GM21737 (cell line): Measurements from ENCODE around the gene ARHGAP22.

Experiments used
- ATAC-seq: cut with Tn5 transposase; IDR thresholded peaks from one replicate; pipeline ENCODE4 v1.9.1; 2021; ENCODE audit warnings: mild to moderate bottlenecking, moderate library complexity; ENCODE audit not compliant: unreplicated experiment

ARHGAP22 gene

DNA sequence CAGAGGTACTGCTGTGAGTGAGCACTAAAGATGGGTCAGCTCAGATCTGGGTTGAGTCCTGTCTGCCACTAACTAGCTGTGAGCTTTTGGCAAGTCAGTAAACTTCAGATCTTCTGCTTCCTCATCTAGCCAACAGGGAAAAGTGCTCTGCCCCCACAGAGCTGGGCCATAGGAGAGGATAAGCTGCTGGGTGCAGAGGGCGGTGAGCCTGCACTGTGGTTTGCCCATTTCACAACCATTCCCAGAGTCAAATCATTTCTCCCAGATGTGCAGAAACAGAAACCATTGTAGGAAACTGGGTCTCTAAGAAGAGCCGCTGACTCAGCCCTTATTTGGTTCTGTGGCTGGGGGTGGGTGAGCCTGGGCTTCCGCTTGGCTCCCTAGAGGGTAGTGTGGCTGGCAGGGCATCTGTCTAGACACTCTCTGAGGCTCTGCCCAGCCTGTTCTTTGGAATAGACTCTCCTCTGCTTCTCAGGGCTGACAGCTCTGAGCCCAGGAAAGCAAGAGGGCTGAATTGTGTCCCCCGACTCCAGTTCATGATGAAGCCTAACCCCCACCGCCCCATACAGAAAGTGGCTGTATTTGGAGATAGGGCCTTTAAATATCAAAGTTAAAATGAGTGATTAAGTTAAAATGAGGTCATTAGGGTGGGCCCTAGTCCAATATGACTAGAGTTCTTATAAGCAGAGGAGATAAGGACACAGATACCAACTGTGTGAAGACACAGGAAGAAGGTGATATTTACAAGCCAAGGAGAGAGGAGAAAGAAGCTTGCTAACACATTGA lies 29.5 kb upstream of the ARHGAP22 start:
- peak; percentile 95 for ATAC-seq

GRCh38 chr10:48633381-48634197 lies 28.7 kb upstream of the ARHGAP22 start:
- peak; percentile 31 for ATAC-seq

- ATAC-seq: no peak
Observed at GRCh38 chr10:48632166-48632565, 27.3 kb upstream of the ARHGAP22 start.

DNA sequence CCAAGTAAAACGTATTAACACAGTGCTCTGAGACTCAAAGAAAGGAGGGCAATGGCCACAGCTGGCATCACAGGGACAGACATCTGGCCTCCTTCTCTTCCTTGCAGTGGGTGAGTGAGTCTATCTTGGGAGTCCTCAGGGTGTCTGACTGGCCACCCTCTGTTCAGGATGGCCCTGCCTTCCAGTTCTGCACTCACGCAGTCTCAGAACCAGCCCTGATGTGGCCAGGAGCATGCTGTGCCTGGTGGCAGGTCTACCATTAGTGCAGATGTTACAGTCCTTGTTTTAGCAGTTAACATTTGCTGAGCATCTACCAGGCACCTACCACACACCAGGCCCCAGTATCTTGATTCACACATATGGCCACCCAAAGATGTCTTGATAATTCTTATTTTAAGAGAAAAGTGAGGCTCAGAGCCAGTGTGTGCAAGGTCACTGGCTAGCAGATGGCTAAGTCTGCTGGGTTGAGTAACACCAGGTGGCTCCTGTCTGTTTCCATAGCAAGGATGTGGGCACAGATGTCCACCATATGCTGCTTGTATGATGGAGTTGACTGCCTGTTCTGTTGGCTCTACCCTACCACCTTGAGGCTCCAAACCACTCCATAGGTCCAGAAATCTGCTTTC lies 23.2 kb upstream of the ARHGAP22 start:
- no peak for ATAC-seq

DNA sequence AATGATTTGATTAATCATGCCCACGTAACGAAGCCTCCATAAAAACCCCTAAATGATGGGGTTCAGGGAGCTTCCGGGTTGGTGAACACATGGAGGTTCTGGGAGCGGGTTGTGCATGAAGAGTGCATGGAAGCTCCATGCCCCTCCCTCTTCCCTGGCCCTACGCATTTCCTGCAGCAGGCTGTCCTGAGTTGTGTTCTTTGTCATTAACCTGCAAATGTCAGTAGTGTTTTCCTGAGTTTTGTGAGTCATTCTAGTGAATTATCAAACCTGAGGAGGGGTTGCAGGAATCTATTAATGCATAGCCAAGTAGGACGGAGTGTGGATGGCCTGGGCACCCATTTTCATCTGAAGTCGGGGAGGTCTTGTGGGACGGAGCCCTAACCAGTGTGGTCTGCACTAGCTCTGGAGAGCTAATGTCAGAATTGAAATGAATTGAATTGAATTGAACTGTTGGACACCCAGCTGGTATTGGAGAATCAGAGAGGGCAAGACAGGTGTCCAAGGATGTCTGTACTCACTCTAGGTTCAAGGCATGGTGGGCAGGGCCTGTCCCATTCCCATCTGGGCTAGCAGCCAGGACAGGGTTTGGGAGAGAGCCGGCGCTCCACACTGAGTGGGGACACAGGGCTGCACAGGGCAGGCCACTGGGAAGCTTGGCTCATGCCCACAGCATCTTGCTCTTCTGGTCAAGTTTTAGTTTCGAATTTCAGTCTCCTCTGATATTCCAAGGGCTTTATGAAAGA lies 22.3 kb upstream of the ARHGAP22 start:
- ATAC-seq: no peak

DNA sequence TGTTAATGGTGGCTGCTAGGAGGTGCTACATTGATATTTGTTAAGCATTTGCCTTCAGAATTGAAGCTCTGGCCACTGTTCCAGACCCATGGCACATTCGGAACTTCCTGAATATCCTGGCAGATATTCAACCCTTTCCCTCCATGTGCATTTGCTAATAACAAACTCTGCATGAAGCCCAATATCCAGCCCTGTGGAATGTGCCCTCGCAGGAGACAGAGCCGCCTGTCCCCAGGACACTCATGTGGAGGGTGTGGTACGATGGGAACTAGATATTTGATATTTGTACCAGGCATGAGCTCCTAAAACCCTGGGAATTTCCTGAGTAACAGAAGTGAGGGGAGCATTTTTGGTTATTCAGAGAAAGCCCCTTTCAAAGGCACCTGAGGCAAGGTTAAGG lies 21.6 kb upstream of the ARHGAP22 start:
- ATAC-seq: no peak

DNA sequence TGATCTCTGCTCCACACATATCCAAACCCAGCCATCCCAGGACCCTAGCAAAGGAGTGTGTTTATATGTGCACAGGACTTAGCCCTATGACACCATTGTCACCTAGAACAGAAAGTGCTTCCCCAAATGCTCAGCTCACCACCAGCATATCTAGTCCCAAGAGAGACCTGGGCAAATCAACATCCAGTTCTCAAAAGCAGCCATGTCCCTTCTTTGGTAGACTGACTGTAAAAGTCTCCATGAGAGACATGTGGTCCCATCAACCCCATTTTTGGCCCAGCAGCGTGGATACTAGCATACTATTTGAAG lies 20.9 kb upstream of the ARHGAP22 start:
- ATAC-seq: no peak

GRCh38 chr10:48623607-48624132 lies 18.8 kb upstream of the ARHGAP22 start:
- ATAC-seq: no peak

- ATAC-seq: no peak
Observed at GRCh38 chr10:48623009-48623408, 18.1 kb upstream of the ARHGAP22 start.

DNA sequence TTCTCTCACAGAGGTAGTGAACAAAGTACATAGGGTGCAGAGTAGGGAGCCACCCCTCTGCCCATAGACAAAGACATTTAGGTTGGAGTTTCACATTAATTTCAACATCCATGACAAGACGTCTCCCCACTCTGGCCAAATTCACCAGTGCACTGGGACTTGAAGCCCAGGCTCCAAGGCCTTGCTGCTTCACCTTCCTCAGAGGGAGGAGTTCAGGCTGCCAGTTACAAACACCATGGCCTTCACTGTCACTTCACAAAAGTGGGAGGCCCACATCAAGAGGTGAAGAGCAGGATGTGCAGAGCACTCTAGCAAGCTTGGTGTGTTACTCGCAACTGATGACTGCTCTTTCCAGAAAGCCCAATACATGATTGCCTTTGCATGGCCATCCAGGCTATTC lies 15.8 kb upstream of the ARHGAP22 start:
- no peak for ATAC-seq

DNA sequence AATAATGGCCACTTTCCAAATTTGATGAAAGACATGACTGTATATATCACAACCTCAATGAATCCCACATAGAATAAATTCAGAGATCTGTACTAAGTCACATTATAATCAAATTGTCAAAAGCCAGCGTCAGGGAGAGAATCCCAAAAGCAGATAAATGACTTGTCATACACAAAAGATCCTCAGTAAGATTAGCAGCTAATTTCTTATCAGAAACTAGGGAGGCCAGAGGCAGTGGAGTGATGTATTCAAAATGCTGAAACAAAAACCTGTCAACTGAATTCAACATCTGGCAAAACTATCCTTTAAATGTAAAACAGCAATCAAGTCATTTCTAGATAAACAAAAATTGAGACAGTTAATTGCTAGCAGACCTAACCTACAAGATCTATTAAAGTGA lies 11.6 kb upstream of the ARHGAP22 start:
- no peak for ATAC-seq

DNA sequence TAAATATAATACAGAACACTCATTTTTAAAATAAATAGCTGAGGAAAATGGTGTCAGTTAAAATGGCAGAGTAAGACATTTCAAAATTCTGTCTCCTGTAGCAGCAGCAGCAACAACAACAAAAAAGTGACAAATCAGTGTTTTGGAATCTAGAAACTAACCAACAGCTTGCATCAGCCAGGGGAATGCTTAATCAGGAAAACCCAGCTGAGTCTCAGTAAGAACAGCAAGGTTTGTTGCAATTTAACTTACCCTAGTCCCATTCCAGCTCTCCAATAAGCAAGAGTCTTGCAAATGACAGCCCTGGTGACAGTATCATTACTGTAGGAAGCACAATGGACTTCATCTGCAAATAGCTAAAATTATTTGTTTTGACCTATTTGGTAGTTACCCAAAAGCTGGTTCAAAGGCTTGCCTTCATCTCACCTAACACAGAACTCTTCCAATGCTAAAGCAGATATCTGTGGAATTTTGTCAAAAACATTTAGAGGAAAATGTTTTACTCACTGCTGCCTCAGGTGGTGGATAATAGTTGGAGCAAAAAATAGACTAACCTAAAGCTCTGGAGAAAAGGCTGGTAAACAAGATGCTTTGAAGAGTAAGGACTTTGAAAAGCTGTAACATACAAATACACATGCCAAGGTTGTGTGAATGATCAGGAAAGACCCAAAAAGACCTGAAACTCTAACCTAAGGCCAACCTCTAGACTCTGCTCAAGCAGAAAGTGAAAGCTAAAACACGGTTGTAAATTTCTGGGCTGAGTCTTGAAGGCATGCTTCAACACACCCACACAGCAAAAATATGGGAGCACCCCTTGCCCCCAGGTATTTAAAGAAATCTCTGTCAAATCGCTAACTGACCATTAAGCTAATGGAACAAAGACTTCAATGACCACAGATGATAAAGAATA lies 9.9 kb upstream of the ARHGAP22 start:
- ATAC-seq: peak; percentile 68

- ATAC-seq: no peak
Observed at GRCh38 chr10:48613016-48613415, 8.1 kb upstream of the ARHGAP22 start.

GRCh38 chr10:48612236-48612943 lies 7.5 kb upstream of the ARHGAP22 start:
- no peak for ATAC-seq

GRCh38 chr10:48611133-48611532 lies 6.3 kb upstream of the ARHGAP22 start:
- no peak for ATAC-seq

- ATAC-seq: no peak
Observed at GRCh38 chr10:48610585-48611093, 5.8 kb upstream of the ARHGAP22 start.

- ATAC-seq: no peak
Observed at GRCh38 chr10:48609899-48610584, 5.2 kb upstream of the ARHGAP22 start.

DNA sequence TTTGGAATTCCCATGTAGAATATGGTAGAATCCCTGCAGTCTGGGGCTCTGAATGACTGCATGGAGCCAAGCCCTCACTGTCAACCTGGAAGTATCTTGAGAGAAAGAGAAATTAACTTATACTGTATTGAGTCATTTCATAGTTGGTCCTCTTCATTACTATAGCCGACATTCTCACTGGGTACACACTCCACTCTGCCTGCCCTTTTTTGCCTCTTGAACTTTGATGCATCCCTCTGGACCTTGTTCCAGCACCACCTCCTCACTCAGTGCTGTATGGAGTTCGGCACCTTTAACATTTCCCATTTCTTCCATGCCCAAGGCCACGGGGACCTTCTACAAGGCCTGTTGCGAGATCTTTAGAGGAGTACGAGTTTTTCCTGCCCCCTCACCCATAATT lies 4.6 kb upstream of the ARHGAP22 start:
- no peak for ATAC-seq

- no peak for ATAC-seq
Observed at GRCh38 chr10:48608976-48609375, 4.1 kb upstream of the ARHGAP22 start.
